ENCODE results near the gene CRK. TPM values are rescaled to one million over a fixed set of nuclear protein-coding genes. Genes with fewer than 3 reads are reported as not detected.

Gene CRK
- total and polyA plus RNA-seq, 2 of the 4 experiments (the other 2 are of a cell fraction), result 57.6 to 100 TPM

- no peak overlapping the region for H3K4ac ChIP-seq (ENCODE audit: low read depth, low read length)
- ATAC-seq (ENCODE audit: low read depth), result no peak
- 0 out of 2 replicates have a peak overlapping the region, but pooled peaks have one; percentile 13 for H2AK5ac ChIP-seq (ENCODE audit: low read depth, low read length)
- H3K56ac ChIP-seq (ENCODE audit: extremely low read depth, insufficient read depth, low read length), result no peak overlapping the region
- no peak overlapping the region for H2BK5ac ChIP-seq (ENCODE audit: low read depth, low read length, poor library complexity, severe bottlenecking)
- no peak overlapping the region for H2BK15ac ChIP-seq (ENCODE audit: low read depth, low read length)
- WGBS, 2 experiments (ENCODE audit: extremely low coverage in 2 of 2, insufficient read length in 1 of 2), result 75% methylated on average over 4 of the region's 9 CpGs; no CpG with 5 or more reads in 1 of the 2 experiments
- no peak overlapping the region for H4K8ac ChIP-seq (ENCODE audit: low read depth in 2 of 2, low read length in 2 of 2)
- H3K4me1 ChIP-seq (ENCODE audit: control insufficient read depth, insufficient read depth, low read length), result peaks cover 1% of the 10 kb centered on the region; the same call in 1 of the 2 replicates
- in situ Hi-C loops (cut with MboI; ENCODE audit: low sequenced_read_pairs), result no loop called here
- H3K9me3 ChIP-seq (ENCODE audit: control insufficient read depth, insufficient read depth, low read length), result no peaks in the 10 kb centered on the region
- H2AK9ac ChIP-seq (replicated peaks; ENCODE audit: low read depth, low read length, poor library complexity), result peak overlapping the region; percentile 2
- no peak overlapping the region for H4K5ac ChIP-seq (ENCODE audit: low read depth, low read length)
- no peak overlapping the region for H3K27ac ChIP-seq (ENCODE audit: insufficient read depth, low read length)
- peaks cover 12% of the 10 kb centered on the region for H4K20me1 ChIP-seq (ENCODE audit: insufficient read depth, low read length)
- CTCF ChIA-PET, result interaction anchor here (0.6 kb wide), 1 partner anchor 169 kb away, joined by 5 read pairs; no protein-coding TSS in a partner anchor
- TF ChIP-seq MAFK (IDR thresholded peaks at IDR 0.05; ENCODE audit: low read depth, low read length) (no peak), BHLHE40 (IDR thresholded peaks at IDR 0.05; ENCODE audit: low read depth, low read length) (no peak), SMC3 (IDR thresholded peaks at IDR 0.05; ENCODE audit: low read depth, low read length) (no peak), USF2 (IDR thresholded peaks at IDR 0.05; ENCODE audit: low read depth, low read length) (no peak), CTCF (conservative IDR thresholded peaks at IDR 0.05; ENCODE audit: low read depth, low read length) (no peak), MAZ (IDR thresholded peaks at IDR 0.05; ENCODE audit: borderline replicate concordance, low read depth, low read length) (no peak), FOS (IDR thresholded peaks at IDR 0.05; ENCODE audit: low read depth, low read length) (no peak), CHD1 (IDR thresholded peaks at IDR 0.05; ENCODE audit: low read depth, low read length) (no peak), CEBPB (IDR thresholded peaks at IDR 0.05; ENCODE audit: low read depth, low read length) (no peak)
- H3K79me1 ChIP-seq (ENCODE audit: low read depth in 1 of 2, low read length in 2 of 2), result peaks cover 0 to 45% of the 10 kb centered on the region in 2 experiments; a peak in 3 of 4 replicates
- H3K4me3 ChIP-seq (ENCODE audit: insufficient read depth, low read depth, low read length), result no peak overlapping the region
- H2BK20ac ChIP-seq (ENCODE audit: low read depth, low read length), result no peak overlapping the region
- peaks cover 5% of the 10 kb centered on the region; the same call in 1 of the 2 replicates for H3K36me3 ChIP-seq (ENCODE audit: control insufficient read depth, insufficient read depth, low read length)
- peaks cover 4% of the 10 kb centered on the region; the same call in 1 of the 2 replicates for H3K9me1 ChIP-seq (ENCODE audit: insufficient read depth, low read length)
- BruUV-seq (replicated peaks), result TSS peak; percentile 17
- POLR2A ChIA-PET (ENCODE audit: unreplicated experiment), result no interaction called here
- H3K4me2 ChIP-seq (ENCODE audit: low read depth, low read length), result no peak overlapping the region
- intact Hi-C loops (cut with micrococcal nuclease), result no loop called here
- no peak for DNase-seq
- no peak overlapping the region for H2AFZ ChIP-seq (replicated peaks; ENCODE audit: low read length, poor library complexity)
- dilution Hi-C loops (cut with HindIII; ENCODE audit: low sequenced_read_pairs, unreplicated experiment), result no loop called here
- H3K9ac ChIP-seq (ENCODE audit: low read depth, low read length), result no peak overlapping the region
- no peaks in the 10 kb centered on the region for H3K27me3 ChIP-seq (ENCODE audit: control insufficient read depth, insufficient read depth, low read length)
- H2BK120ac ChIP-seq (ENCODE audit: low read depth, low read length), result no peak overlapping the region
- no peak overlapping the region for H4K91ac ChIP-seq (ENCODE audit: insufficient read depth, low read depth, low read length)
- H3K14ac ChIP-seq (replicated peaks; ENCODE audit: low read depth, low read length), result no peak overlapping the region
- H3K18ac ChIP-seq (ENCODE audit: low read depth, low read length), result no peak overlapping the region
- H3K23ac ChIP-seq (ENCODE audit: low read depth, low read length), result no peak overlapping the region
These were observed 41.9 kb downstream of the CRK start for GRCh38 chr17:1414001-1414574.
